ENCODE data around the gene NF1.
"Not testable (repeated sequence)": the region's sequence is repeated elsewhere in the genome, so short reads cannot be mapped to it uniquely, and the experiment has no call there.

NF1 gene

GRCh38 chr17:31079731-31080130 lies 15.0 kb upstream of the NF1 start:
- DNase-seq: no peak

- DNase-seq: no peak
Measured at GRCh38 chr17:31085563-31085962, 9.2 kb upstream of the NF1 start.

GRCh38 chr17:31089471-31089870 lies 5.3 kb upstream of the NF1 start:
- DNase-seq: no peak

- DNase-seq: not testable (repeated sequence)
Measured at GRCh38 chr17:31090650-31091049, 4.1 kb upstream of the NF1 start.

- DNase-seq: no peak
Measured at GRCh38 chr17:31092475-31093064, 2.2 kb upstream of the NF1 start.

- no peak for DNase-seq
Measured at GRCh38 chr17:31093866-31094599, 744 bp upstream of the NF1 start.

GRCh38 chr17:31095236-31096105 lies 694 bp downstream of the NF1 start:
- peak; percentile 44 for DNase-seq

GRCh38 chr17:31096106-31096436 lies 1.3 kb downstream of the NF1 start:
- DNase-seq: no peak

- DNase-seq: no peak
Measured at GRCh38 chr17:31099016-31099415, 4.2 kb downstream of the NF1 start.

- DNase-seq: no peak
Measured at GRCh38 chr17:31100840-31101459, 6.2 kb downstream of the NF1 start.

- DNase-seq: no peak
Measured at GRCh38 chr17:31101943-31102342, 7.2 kb downstream of the NF1 start.

GRCh38 chr17:31105991-31106390 lies 11.2 kb downstream of the NF1 start:
- no peak for DNase-seq

GRCh38 chr17:31111183-31111582 lies 16.4 kb downstream of the NF1 start:
- no peak for DNase-seq

- no peak for DNase-seq
Measured at GRCh38 chr17:31112001-31112661, 17.4 kb downstream of the NF1 start.

- not testable (repeated sequence) for DNase-seq
Measured at GRCh38 chr17:31113368-31113767, 18.6 kb downstream of the NF1 start.

GRCh38 chr17:31113939-31114338 lies 19.2 kb downstream of the NF1 start:
- DNase-seq: no peak

GRCh38 chr17:31114956-31115555 lies 20.3 kb downstream of the NF1 start:
- no peak for DNase-seq

GRCh38 chr17:31116167-31116566 lies 21.4 kb downstream of the NF1 start:
- DNase-seq: no peak

GRCh38 chr17:31122746-31123145 lies 28.0 kb downstream of the NF1 start:
- DNase-seq: no peak

- no peak for DNase-seq
Measured at GRCh38 chr17:31126318-31126717, 31.5 kb downstream of the NF1 start.

GRCh38 chr17:31128241-31128640 lies 33.5 kb downstream of the NF1 start:
- no peak for DNase-seq
